GM13977 (cell line): ENCODE measurements around the gene USP13.

ENCODE experiments used
- DNase-seq: peaks from one replicate; pipeline ENCODE4 v3.0.0; 2012; ENCODE audit warnings: low spot score
- in situ Hi-C: fragments of 300-500 bp; cut with MboI; formaldehyde crosslinking; loops from one replicate; pipeline ENCODE4 v1.12.0; 2022; ENCODE audit warnings: low sequenced_read_pairs, low pct_unique_long_range_greater_than_20kb, mixed read lengths, inconsistent platforms; ENCODE audit not compliant: unreplicated experiment
- TF ChIP-seq, protein P1 (sequence below): IDR thresholded peaks from 2 replicates; pipeline ENCODE4 v1.5.1; 2012; ENCODE audit warnings: mild to moderate bottlenecking, control low read depth; ENCODE audit not compliant: insufficient read depth; ENCODE audit errors: extremely low read depth, missing control alignments

Gene USP13

DNA sequence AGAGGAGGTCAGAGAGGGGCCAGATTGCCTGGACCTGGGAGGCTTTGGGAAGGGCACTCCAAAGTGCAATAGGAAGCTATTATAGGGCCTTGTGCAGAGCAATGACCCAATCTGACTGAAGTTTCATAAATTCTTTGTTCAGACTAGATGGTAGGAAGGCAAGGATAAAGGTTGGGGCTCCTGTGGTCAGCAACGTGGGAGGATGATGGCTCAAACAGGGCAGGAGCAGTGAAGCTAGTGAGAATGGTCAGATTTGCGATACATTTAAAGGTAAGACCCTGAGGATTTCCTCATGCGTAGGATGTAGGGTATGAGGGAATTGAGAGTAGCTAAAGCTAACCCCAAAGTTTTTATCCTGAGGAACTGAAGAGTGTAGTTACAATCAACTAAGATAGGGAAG, 139.0 kb downstream of the USP13 start:
- no peak for DNase-seq
- in situ Hi-C loops, result no loop called here
- TF ChIP-seq, protein P1, sequence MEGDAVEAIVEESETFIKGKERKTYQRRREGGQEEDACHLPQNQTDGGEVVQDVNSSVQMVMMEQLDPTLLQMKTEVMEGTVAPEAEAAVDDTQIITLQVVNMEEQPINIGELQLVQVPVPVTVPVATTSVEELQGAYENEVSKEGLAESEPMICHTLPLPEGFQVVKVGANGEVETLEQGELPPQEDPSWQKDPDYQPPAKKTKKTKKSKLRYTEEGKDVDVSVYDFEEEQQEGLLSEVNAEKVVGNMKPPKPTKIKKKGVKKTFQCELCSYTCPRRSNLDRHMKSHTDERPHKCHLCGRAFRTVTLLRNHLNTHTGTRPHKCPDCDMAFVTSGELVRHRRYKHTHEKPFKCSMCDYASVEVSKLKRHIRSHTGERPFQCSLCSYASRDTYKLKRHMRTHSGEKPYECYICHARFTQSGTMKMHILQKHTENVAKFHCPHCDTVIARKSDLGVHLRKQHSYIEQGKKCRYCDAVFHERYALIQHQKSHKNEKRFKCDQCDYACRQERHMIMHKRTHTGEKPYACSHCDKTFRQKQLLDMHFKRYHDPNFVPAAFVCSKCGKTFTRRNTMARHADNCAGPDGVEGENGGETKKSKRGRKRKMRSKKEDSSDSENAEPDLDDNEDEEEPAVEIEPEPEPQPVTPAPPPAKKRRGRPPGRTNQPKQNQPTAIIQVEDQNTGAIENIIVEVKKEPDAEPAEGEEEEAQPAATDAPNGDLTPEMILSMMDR, result no peak

DNA sequence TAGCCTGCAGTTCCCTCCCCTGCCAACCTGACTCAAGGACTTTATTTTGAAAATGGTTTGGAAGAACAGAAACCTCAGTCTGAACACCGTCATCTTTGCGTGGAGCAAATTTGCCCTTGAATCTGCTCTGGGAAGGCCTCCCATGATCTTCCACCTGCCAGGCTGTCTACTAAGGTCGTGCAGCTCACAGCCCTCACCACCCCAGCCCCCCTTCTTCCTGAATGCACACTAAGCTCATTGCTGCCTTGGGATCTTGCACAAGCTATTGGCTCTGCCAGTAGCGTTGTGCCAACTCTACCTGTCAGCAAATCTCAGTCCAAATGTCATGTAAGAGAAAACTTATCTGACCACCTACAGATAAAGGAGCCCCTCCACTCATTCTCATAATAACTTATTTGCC, 141.5 kb downstream of the USP13 start:
- no peak for DNase-seq
- TF ChIP-seq, protein P1, result no peak
- in situ Hi-C loops, result no loop called here

DNA sequence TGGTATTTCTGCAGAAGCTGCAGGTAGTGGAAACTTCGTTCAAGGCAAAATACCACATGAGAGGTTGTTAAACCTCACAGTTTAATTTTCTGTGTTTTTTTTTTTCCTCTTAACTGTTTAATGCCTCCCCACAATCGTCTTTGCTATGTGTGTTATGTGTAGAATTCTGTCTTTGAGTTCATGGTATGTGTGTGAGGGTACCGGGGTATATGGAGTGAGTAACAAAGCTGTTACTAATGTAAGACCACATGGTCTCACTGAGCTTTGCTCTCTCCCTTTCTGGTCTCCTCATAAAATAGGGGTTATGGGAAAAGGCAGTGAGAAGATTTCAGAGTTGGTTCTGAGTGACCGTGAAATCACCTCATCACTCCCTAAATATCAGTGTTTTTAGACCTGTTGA, 143.6 kb downstream of the USP13 start:
- TF ChIP-seq, protein P1, result no peak
- no peak for DNase-seq
- in situ Hi-C loops, result no loop called here

- no peak for DNase-seq
- TF ChIP-seq, protein P1, result no peak
- in situ Hi-C loops, result no loop called here
Measured at GRCh38 chr3:179797192-179797591, 144.4 kb downstream of the USP13 start.

DNA sequence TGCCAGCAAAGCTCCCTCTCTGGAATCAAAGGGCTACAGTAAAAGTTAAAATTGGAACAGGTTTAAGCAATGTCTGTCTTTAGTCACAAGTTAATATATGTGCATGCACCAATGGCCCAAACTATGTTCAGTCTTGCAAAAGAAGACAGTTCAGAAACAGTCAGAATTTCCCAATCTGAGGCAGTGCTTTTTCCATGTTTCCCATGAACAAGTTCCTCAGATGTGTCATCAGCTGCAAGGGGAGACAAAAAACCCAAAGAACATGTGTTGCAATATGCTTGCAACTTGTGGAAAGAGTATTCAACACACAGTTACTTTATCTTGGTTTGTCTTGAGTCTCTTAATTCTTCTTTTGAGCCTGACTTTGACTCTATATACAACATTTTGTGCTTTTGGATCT, 148.4 kb downstream of the USP13 start:
- no peak for DNase-seq
- in situ Hi-C loops, result no loop called here
- TF ChIP-seq, protein P1, result no peak

GRCh38 chr3:179801856-179802255, 149.0 kb downstream of the USP13 start:
- TF ChIP-seq, protein P1, result no peak
- in situ Hi-C loops, result no loop called here
- DNase-seq, result no peak

DNA sequence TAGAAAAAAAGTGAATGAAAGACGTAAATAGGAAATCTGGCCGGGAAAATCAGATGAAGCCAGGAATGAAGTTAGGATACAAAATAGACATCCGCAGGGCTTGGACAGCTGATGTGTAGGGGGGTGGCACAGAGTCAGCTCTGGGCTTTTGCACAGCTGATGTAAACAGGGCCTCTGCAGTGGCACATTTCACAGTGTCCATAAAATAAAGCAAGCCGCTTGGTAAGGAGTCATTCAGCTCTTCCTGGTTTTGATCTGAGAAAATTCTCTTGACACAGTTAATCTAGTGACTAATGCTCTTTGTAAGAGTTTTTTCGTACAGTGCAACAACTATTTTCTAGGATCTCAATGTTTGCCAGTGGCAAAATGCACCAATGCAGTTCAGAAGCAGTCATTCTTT, 153.3 kb downstream of the USP13 start:
- TF ChIP-seq, protein P1, result no peak
- DNase-seq, result no peak
- in situ Hi-C loops, result no loop called here
